KBM-7 (cell line): ENCODE measurements around the gene ACVR2B.
A peak's percentile ranks its signal among the peaks of the same experiment; 100 is the strongest.

Source experiments
- DNase-seq: peaks from one replicate; pipeline ENCODE4 v3.0.0-alpha.2; 2015
- in situ Hi-C: fragments of 300-500 bp; cut with MboI; formaldehyde crosslinking; loops from 2 replicates; pipeline ENCODE4 v1.14.3; 2020; ENCODE audit warnings: low sequenced_read_pairs, low pct_unique_long_range_greater_than_20kb, mixed read lengths

Gene ACVR2B

DNA sequence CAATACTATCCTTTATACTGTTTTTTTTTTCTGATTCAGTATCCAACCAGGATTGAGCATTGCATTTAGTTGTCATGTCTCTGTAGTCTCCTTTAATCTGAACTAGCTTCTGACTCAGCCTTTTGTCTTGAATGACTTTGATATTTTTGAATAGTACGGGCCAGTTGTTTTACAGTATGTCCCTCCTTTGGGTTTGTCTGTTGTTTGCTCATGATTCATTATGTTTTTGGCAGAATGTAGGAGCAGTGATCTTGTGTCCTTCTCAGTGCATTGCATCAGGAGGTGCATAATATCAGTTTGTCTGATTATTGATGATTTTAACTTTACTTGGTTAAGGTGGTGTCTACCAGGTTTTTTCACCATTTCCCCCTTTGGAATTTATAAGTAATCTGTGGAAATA, 63.0 kb downstream of the ACVR2B start:
- in situ Hi-C loops: no loop called here
- no peak for DNase-seq

DNA sequence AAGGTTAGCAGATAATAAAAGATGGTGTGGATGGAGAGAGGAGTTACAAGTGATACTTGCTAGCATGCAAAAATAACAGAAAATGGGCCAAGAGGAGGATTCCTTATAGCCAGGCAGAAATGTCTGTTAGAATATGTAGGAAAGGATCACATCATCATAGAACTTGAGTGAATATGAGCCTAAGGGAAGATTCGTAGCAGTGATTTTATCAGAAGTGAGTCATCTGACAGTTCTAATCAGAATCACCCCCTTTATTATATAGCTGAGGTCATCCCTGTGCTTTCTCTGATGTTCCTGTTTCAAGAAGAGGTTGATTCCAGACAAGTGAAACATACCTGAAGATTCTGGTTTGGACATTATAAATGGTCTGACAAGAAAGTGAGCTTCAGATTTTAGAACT, 65.3 kb downstream of the ACVR2B start:
- in situ Hi-C loops: no loop called here
- DNase-seq: no peak

DNA sequence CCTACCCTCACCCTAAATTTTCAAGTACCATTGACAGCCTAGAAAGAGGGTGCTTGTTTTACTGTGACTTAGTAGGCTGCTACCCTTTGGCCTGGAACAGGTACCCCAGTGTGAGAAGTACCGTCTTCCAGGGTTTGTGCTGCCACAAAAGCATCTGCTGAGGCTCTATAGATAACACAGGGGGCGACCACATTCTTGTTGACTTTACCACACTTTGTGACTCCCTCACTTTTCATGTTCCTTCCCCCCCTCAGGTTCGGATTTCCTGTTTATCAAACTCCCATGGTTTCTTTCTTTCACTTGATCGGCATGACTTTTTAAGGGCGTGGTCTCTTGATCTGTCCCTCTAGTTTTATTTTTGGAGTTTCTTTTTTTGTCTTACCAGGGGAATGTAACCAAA, 66.0 kb downstream of the ACVR2B start:
- peak; percentile 41 for DNase-seq
- in situ Hi-C loops: no loop called here

DNA sequence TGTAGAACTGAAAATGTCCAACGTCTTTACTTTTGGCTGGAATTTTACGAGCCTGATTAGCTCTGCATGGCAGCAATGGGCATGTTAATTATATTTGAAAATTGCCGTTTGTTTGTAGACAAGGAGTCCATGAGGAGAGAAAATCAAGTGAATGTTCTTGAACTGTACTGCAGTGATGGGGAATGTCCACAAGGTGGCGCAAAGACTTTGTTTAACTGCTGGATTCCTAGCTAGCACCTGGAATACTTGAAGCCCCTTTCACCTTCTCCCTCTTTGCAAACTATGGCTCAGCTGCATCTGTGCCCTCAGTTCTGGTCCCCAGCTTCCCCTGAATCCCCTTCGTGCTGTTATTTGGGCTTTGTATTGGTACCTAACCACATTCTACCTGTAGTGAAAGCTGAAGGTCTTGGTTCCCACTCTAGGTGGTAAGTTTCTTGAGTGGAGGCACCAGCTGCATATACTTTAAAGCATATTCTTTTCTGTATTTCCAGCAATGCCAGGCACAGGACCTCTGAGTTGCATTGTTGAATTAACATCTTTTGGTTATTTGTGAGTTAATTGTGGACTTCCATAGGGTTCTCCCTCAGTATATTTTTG, 67.8 kb downstream of the ACVR2B start:
- in situ Hi-C loops: no loop called here
- peak; percentile 79 for DNase-seq

DNA sequence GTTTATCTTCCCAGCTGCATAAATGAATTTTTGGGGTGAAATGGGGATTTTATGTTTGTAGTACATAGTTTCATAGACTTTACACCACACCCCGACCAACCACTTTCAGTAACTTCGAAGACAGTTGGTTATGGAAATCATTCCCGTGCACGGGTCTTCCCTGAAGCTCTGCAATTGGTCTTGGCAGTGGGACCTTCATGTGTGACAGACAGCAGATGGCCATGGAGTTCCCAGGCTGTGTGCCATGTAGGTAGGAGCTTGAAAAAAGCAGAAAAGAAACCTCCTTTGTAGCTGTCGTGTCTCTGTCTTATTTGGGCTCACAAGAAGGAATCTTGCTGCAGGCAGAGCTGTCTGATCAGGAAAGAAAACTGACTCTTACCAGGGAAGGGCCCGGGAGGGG, 68.3 kb downstream of the ACVR2B start:
- in situ Hi-C loops: no loop called here

DNA sequence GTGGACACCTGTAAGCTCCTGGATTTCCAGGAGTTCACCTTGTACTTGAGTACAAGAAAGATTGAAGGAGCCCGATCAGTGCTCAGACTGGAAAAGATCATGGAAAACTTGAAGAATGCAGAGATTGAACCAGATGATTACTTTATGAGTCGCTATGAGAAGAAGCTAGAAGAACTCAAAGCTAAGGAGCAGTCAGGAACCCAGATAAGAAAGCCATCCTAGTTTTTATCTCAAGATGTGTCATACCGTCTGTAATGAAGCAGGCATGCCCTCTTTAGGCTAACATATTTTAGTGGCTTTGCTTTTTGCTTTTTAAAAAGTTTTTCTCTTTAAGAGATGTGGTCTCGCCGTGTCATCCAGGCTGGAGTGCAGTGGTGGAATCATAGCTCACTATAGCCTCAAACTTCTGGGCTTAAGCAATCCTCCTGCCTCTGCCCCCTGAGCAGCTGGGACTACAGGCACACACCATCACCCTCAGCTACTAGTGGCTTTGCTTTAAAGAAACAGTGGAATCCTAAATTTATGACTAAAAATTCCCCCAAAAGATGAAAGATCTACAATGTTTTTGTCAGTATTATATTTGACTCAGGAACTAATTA, 70.5 kb downstream of the ACVR2B start:
- in situ Hi-C loops: no loop called here
- DNase-seq: no peak

More for the DNA sequence above, 68.3 kb downstream of the ACVR2B start:
- DNase-seq: no peak

DNA sequence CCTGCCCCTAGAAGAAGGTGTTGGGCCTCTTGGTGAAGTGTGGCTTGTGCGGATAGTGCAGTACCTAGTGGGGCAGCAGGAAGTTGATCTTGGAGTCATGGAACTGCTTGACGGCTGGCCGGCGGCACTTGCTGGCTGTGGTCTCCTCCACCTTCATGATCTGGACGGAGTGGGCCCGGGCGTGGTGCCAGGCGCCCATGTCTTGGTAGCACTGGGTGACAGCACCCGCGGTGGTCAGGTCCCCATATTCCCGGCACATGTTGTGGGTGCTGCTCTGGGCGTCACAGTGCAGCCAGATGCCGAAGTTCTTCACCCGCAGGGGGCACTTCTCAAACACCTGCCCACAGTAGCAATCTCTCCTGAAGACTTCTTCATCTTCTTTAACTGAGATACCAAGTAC, 73.1 kb downstream of the ACVR2B start:
- no peak for DNase-seq
- in situ Hi-C loops: no loop called here

DNA sequence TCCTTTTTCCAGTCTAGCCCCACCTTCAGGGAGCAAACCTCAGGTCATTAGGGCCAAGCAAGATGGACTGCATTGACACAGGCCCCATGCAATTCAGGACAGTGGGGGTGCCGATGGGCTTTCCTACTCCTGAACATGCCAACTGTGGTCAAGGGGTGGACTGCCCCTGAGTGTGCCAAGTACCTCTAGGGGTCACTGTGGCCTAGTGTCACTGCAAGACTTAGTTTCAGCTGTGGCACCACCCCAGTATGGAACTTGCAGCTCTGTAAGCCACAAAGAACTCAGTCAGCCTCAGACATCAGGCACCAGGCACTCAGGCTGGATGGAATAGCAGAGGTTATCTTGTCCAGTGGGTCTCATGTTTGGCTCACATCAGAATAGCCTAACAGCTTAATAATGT, 74.8 kb downstream of the ACVR2B start:
- DNase-seq: peak; percentile 15

DNA sequence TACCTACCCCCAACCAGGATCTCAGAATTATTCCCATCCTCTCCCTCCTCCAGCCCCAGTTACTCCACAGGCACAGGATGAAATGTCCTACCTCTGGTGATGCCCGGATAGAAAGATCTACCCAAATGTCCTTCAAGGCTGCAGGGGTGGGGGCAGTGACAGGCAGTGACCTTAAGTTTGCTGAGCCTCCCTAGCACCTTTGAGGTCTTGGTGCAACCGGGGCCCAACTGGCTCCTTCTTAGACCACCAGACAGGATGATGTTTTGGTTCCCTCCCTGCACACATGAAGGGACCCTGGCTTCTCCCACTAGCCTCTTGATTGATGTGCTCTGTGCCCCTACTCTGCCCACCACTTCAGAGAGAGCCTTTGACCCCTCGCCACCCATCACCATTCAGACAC, 78.8 kb downstream of the ACVR2B start:
- in situ Hi-C loops: no loop called here
- DNase-seq: no peak

More for the DNA sequence above, 74.8 kb downstream of the ACVR2B start:
- in situ Hi-C loops: no loop called here

DNA sequence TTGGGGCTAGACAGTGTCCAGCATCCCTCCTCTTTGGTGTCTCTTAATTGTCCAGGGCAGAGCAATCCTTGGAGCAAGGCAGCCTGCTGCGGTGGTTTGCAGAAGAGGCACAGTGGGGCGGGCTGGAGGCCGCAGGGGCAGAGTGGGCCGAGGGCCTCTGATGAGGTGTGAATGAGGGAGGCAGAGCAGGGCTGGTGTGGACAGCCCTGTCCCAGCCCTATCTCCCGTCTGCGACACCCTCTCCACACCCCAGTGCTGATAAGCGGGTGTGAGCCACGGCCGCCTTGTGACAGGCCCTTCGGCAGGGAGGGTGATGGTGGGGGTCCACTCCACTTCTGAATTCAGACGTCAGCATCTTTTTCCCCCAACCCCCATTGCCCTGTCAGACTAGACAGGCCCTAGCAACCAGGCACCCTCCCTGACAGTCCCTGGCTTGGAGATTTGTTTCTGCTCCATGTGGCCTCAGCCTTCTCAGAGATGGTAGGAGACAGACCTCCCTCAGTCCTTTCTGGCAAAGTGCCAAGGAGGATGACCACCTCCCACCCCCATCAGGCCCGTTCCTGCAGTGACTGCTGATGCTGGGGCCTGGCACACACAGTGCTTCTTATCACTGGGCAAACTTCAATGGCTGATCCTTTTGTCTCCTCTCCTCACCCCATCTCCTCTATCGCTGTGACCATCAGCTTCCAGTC, 79.7 kb downstream of the ACVR2B start:
- in situ Hi-C loops: no loop called here
- DNase-seq: no peak

DNA sequence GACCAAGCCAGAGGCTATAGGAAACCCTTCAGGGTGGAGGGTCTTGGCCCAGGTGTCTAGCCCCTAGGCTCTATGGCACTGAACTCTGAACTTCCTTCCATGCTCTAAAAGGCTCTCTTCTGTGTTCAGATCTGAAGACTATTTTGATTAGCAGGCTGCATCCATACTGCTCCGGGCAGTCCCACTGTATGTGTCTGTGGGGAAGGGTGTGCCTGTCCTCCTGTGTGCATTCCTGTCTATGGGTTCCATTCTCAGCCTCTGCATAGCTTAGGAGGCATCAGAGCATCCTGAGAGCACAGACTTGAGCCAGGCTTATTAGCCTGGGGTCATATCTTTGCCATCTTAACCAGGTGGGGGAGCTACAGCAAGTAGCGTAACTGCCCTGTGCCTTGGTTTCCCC, 80.5 kb downstream of the ACVR2B start:
- no peak for DNase-seq
- in situ Hi-C loops: no loop called here

DNA sequence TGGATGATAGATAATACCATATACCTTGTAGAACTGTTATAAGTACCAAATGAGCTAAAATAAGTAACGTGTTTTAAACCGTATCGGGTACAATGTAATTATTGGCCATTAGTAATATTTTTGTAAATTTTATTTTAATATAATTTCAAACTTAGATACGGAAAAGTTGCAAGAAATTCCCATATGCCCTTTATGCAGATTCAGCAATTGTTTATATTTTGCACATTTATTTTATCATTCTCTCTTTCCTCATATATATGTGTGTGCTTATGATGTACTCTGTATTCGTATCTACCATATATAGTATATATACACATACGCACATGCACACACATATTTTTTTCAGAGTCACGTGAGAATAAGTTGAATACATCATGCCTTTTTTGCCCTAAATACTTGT, 80.9 kb downstream of the ACVR2B start:
- in situ Hi-C loops: no loop called here
- DNase-seq: no peak

DNA sequence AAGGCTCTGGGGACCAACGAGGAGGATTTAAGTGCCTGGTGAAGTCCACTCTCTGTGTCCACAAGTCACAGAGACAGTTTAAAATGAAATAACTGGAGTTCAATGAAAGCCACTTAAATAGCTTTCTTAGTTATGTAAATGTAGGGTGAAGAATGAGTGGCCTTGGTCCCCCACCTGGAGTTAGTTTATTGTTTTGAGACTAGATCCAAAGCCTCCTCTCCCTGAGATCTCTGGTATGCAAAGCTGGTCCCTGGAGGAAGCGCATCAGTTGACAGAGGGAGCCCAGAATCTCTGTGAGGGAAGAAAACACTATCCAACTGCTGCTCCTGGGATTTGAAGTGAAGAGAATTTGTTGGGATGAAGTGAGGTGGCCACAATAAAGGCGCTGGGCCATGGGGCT, 83.0 kb downstream of the ACVR2B start:
- no peak for DNase-seq
- in situ Hi-C loops: no loop called here

DNA sequence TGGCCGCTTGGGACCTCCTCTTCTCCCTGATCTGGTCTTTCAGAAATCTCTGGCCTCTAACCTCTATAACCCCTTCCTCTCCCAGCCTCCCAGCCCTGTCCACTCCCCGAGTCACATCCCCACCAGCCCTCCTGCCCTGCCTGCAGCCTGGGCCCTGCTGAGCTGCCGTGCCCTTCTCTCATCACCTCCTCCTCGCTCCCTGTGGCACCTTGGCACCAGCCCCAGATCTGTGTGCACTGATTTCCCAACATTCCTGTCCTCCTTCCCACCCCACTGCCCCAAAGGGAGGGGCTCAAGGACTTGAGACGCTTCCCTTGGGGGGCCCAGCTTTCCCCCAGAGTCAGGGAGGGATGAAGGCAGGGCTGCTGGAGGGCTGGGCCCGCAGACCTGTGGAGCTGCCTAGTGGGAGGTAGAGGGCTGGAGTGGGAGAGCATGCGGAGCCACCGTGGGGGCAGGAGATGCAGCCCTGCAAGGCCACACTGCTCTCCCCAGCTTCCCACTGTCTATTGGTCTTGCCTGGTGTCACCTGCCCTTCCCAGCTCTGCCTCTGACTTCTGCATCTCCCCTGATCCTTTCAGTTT, 85.2 kb downstream of the ACVR2B start:
- in situ Hi-C loops: no loop called here
- no peak for DNase-seq

DNA sequence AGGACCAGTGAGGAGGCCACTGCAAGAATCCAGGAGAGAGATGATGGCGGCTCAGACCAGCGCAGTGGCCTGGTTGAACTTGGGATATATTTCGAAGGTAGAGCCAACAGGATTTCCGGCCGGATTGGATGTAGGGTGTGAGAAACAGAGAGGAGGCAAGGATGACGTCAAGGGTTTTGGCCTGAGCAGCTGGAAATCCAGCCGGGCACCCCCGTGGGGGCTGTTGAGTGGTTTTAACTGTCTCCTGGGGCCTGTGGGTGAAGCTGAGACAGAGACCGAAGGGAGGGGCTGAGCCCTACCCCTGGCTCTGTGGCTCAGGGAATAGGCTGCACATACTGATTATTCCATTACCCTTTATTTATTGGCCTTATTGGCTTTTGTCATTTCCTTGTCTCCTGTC, 88.1 kb downstream of the ACVR2B start:
- DNase-seq: no peak
- in situ Hi-C loops: no loop called here
